ENCODE data around the gene DSPP.

Gene DSPP

DNA sequence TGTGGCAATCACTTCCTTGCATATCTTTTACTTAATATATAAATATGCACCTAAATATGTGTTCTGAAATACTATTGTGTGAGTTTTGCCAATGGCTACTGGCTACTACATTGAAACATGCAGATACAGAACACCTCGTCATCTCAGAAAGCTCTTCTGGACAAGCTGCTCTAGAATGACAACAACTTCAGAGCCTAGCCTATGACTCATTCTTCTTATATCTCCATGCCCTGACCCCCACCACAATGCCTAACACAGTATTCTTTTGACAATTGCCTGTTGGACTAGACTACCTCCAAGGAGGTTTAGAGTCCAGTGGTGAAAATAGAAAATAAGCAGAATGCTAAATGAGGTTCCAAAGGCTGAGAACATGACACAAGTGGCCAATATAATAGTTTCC is 24.1 kb downstream of the DSPP start:
- no peak overlapping the region for H3K4me3 ChIP-seq (ENCODE audit: low read length)
- H4K20me1 ChIP-seq (ENCODE audit: control insufficient read depth, insufficient read depth, low read depth, low read length) = no peaks in the 10 kb centered on the region
- TF ChIP-seq, protein P1, sequence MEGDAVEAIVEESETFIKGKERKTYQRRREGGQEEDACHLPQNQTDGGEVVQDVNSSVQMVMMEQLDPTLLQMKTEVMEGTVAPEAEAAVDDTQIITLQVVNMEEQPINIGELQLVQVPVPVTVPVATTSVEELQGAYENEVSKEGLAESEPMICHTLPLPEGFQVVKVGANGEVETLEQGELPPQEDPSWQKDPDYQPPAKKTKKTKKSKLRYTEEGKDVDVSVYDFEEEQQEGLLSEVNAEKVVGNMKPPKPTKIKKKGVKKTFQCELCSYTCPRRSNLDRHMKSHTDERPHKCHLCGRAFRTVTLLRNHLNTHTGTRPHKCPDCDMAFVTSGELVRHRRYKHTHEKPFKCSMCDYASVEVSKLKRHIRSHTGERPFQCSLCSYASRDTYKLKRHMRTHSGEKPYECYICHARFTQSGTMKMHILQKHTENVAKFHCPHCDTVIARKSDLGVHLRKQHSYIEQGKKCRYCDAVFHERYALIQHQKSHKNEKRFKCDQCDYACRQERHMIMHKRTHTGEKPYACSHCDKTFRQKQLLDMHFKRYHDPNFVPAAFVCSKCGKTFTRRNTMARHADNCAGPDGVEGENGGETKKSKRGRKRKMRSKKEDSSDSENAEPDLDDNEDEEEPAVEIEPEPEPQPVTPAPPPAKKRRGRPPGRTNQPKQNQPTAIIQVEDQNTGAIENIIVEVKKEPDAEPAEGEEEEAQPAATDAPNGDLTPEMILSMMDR (IDR thresholded peaks at IDR 0.05; ENCODE audit: low read depth, low read length, poor library complexity, severe bottlenecking) = no peak
- no peak for TF ChIP-seq EZH2phosphoT487 (IDR thresholded peaks at IDR 0.05; ENCODE audit: borderline replicate concordance, low read length)
- H3F3A ChIP-seq (ENCODE audit: control insufficient read depth, insufficient read depth) = no peaks in the 10 kb centered on the region
- no peak overlapping the region for H3K4me2 ChIP-seq (ENCODE audit: low read length)
- no peaks in the 10 kb centered on the region for H3K27me3 ChIP-seq (ENCODE audit: control insufficient read depth, low read length)
- H3K79me2 ChIP-seq (ENCODE audit: control insufficient read depth, low read length) = no peaks in the 10 kb centered on the region
- no peaks in the 10 kb centered on the region for H3K36me3 ChIP-seq (ENCODE audit: control insufficient read depth, low read length)
- no peaks in the 10 kb centered on the region for H3K9me2 ChIP-seq (replicated peaks; ENCODE audit: control insufficient read depth, low read length)
- no peaks in the 10 kb centered on the region for H3K9me3 ChIP-seq (ENCODE audit: control insufficient read depth, insufficient read depth, low read length)
- H3K4me1 ChIP-seq (ENCODE audit: control insufficient read depth, low read length) = no peaks in the 10 kb centered on the region
- H3K27ac ChIP-seq (ENCODE audit: low read depth, low read length) = no peak overlapping the region

GRCh38 chr4:87633243-87633642 is 24.9 kb downstream of the DSPP start:
- TF ChIP-seq, protein P1 (IDR thresholded peaks at IDR 0.05; ENCODE audit: low read depth, low read length, poor library complexity, severe bottlenecking) = no peak
- no peak for TF ChIP-seq EZH2phosphoT487 (IDR thresholded peaks at IDR 0.05; ENCODE audit: borderline replicate concordance, low read length)
- Histone ChIP-seq H3K27me3 (ENCODE audit: control insufficient read depth, low read length) (no peaks in the 10 kb centered on the region), H3K9me2 (replicated peaks; ENCODE audit: control insufficient read depth, low read length) (no peaks in the 10 kb centered on the region), H3F3A (ENCODE audit: control insufficient read depth, insufficient read depth) (no peaks in the 10 kb centered on the region), H3K9me3 (ENCODE audit: control insufficient read depth, insufficient read depth, low read length) (no peaks in the 10 kb centered on the region), H3K4me1 (ENCODE audit: control insufficient read depth, low read length) (no peaks in the 10 kb centered on the region), H4K20me1 (ENCODE audit: control insufficient read depth, insufficient read depth, low read depth, low read length) (no peaks in the 10 kb centered on the region), H3K36me3 (ENCODE audit: control insufficient read depth, low read length) (no peaks in the 10 kb centered on the region), H3K27ac (ENCODE audit: low read depth, low read length) (no peak overlapping the region), H3K79me2 (ENCODE audit: control insufficient read depth, low read length) (no peaks in the 10 kb centered on the region), H3K4me2 (ENCODE audit: low read length) (no peak overlapping the region), H3K4me3 (ENCODE audit: low read length) (no peak overlapping the region)

DNA sequence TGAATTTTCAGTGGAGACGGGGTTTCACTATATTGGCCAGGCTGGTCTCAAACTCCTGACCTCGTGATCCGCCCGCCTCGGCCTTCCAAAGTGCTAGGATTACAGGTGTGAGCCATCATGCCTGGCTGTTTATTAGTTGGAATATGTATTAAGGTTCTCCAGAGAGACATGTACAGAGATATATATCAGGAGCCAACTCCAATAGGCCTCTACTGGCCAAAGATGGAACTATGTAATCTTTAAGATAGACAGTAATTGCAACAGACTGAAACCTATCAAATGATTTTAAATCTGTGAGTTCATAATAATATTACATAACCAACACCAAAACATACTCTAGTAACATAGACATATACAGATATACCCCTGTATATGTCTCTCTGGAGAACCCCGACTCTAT is 36.0 kb downstream of the DSPP start:
- Histone ChIP-seq H3K79me2 (ENCODE audit: control insufficient read depth, low read length) (no peaks in the 10 kb centered on the region), H4K20me1 (ENCODE audit: control insufficient read depth, insufficient read depth, low read depth, low read length) (no peaks in the 10 kb centered on the region), H3K9me3 (ENCODE audit: control insufficient read depth, insufficient read depth, low read length) (no peaks in the 10 kb centered on the region), H3K4me1 (ENCODE audit: control insufficient read depth, low read length) (no peaks in the 10 kb centered on the region), H3K4me3 (ENCODE audit: low read length) (no peak overlapping the region), H3K27ac (ENCODE audit: low read depth, low read length) (no peak overlapping the region), H3F3A (ENCODE audit: control insufficient read depth, insufficient read depth) (no peaks in the 10 kb centered on the region), H3K27me3 (ENCODE audit: control insufficient read depth, low read length) (no peaks in the 10 kb centered on the region), H3K36me3 (ENCODE audit: control insufficient read depth, low read length) (no peaks in the 10 kb centered on the region), H3K9me2 (replicated peaks; ENCODE audit: control insufficient read depth, low read length) (no peaks in the 10 kb centered on the region), H3K4me2 (ENCODE audit: low read length) (no peak overlapping the region)
- no peak for TF ChIP-seq EZH2phosphoT487 (IDR thresholded peaks at IDR 0.05; ENCODE audit: borderline replicate concordance, low read length)
- TF ChIP-seq, protein P1 (IDR thresholded peaks at IDR 0.05; ENCODE audit: low read depth, low read length, poor library complexity, severe bottlenecking) = no peak

GRCh38 chr4:87649980-87650379 is 41.7 kb downstream of the DSPP start, which contains the start of gene DMP1:
TSS of gene DMP1 (plus strand) at chr4:87650280. CDS start at chr4:87656493, 6,213 bp downstream.
- H4K20me1 ChIP-seq (ENCODE audit: control insufficient read depth, insufficient read depth, low read depth, low read length) = no peaks in the 10 kb centered on the region
- no peaks in the 10 kb centered on the region for H3K9me3 ChIP-seq (ENCODE audit: control insufficient read depth, insufficient read depth, low read length)
- H3K27ac ChIP-seq (ENCODE audit: low read depth, low read length) = no peak within 1 kb of the TSS
- H3K36me3 ChIP-seq (ENCODE audit: control insufficient read depth, low read length) = no peaks in the 10 kb centered on the region
- H3K4me2 ChIP-seq (ENCODE audit: low read length) = no peak within 1 kb of the TSS
- H3K9me2 ChIP-seq (replicated peaks; ENCODE audit: control insufficient read depth, low read length) = no peaks in the 10 kb centered on the region
- H3K27me3 ChIP-seq (ENCODE audit: control insufficient read depth, low read length) = no peaks in the 10 kb centered on the region
- H3F3A ChIP-seq (ENCODE audit: control insufficient read depth, insufficient read depth) = no peaks in the 10 kb centered on the region
- H3K79me2 ChIP-seq (ENCODE audit: control insufficient read depth, low read length) = no peaks in the 10 kb centered on the region
- no peaks in the 10 kb centered on the region for H3K4me1 ChIP-seq (ENCODE audit: control insufficient read depth, low read length)
- no peak for TF ChIP-seq EZH2phosphoT487 (IDR thresholded peaks at IDR 0.05; ENCODE audit: borderline replicate concordance, low read length)
- TF ChIP-seq, protein P1 (IDR thresholded peaks at IDR 0.05; ENCODE audit: low read depth, low read length, poor library complexity, severe bottlenecking) = no peak
- no peak within 1 kb of the TSS for H3K4me3 ChIP-seq (ENCODE audit: low read length)

All from DOHH2 (cell line).